Liver (tissue), 10 donors: ENCODE data around the gene CXCL17. TPM values are rescaled to one million over a fixed set of nuclear protein-coding genes. Genes with fewer than 3 reads are reported as not detected.

Experiments used
- DNase-seq: peaks from one replicate; pipeline ENCODE4 v3.0.0-alpha.2; 2017; ENCODE audit warnings: low spot score
- H3K27ac ChIP-seq, 2 donors: one replicate each; pipeline ENCODE4 v1.7.0; 2013; ENCODE audit warnings: inconsistent platforms in 2 of 2, low read length in 2 of 2, control low read depth in 1 of 2, low read depth in 1 of 2, mild to moderate bottlenecking in 1 of 2
- H3K27me3 ChIP-seq, 4 donors: one replicate each; pipeline versions ENCODE4 v1.6.1 to v1.7.0; 2013; ENCODE audit warnings: low read length in 3 of 4, inconsistent platforms in 1 of 4, mild to moderate bottlenecking in 1 of 4, moderate library complexity in 1 of 4; ENCODE audit not compliant: control insufficient read depth in 4 of 4, insufficient read depth in 4 of 4
- H3K36me3 ChIP-seq, 4 donors: one replicate each; pipeline versions ENCODE4 v1.6.1 to v1.7.0; 2013; ENCODE audit warnings: low read length in 3 of 4, mild to moderate bottlenecking in 3 of 4, low read depth in 1 of 4, moderate library complexity in 1 of 4; ENCODE audit not compliant: control insufficient read depth in 4 of 4, insufficient read depth in 3 of 4
- H3K4me1 ChIP-seq, 4 donors: one replicate each; pipeline versions ENCODE4 v1.6.1 to v1.7.0; 2013; ENCODE audit warnings: low read length in 3 of 4, mild to moderate bottlenecking in 3 of 4, moderate library complexity in 1 of 4; ENCODE audit not compliant: control insufficient read depth in 4 of 4, insufficient read depth in 4 of 4
- H3K4me3 ChIP-seq, 3 donors: one replicate each; pipeline versions ENCODE4 v1.6.1 to v1.7.0; 2013; ENCODE audit warnings: low read length in 3 of 3, control low read depth in 1 of 3, low read depth in 1 of 3, mild to moderate bottlenecking in 1 of 3
- H3K9ac ChIP-seq, 2 donors: one replicate each; pipeline ENCODE4 v1.7.0; 2013; ENCODE audit warnings: low read length in 2 of 2, mild to moderate bottlenecking in 2 of 2, moderate library complexity in 2 of 2, control low read depth in 1 of 2, low read depth in 1 of 2
- H3K9me3 ChIP-seq, 4 donors: one replicate each; pipeline versions ENCODE4 v1.6.1 to v1.7.0; 2013; ENCODE audit warnings: low read length in 3 of 4; ENCODE audit not compliant: control insufficient read depth in 4 of 4
- EGR1 ChIP-seq, 2 donors: IDR thresholded peaks; 2 replicates each; pipeline ENCODE4 v1.6.1; 2016 to 2018; ENCODE audit warnings: antibody characterized with exemption in 2 of 2, low read depth in 2 of 2
- FOXA2 ChIP-seq: IDR thresholded peaks from 2 replicates; pipeline ENCODE4 v1.6.1; 2016; ENCODE audit warnings: antibody characterized with exemption
- RAD21 ChIP-seq, 2 donors: IDR thresholded peaks; 2 replicates each; pipeline ENCODE4 v1.6.1; 2016; ENCODE audit warnings: antibody characterized with exemption in 2 of 2, mild to moderate bottlenecking in 2 of 2
- RXRA ChIP-seq, 2 donors: IDR thresholded peaks; 2 replicates each; pipeline ENCODE4 v1.6.1; 2017 to 2018; ENCODE audit warnings: antibody characterized with exemption in 2 of 2, mild to moderate bottlenecking in 1 of 2
- SP1 ChIP-seq: IDR thresholded peaks from 2 replicates; pipeline ENCODE4 v1.6.1; 2018; ENCODE audit warnings: antibody characterized with exemption, mild to moderate bottlenecking
- WGBS: extraction: QIAGEN DNeasy Blood & Tissue Kit; methylation state at CpG from one replicate; pipeline ENCODE4 v1.1.7; 2013; 5-methylcytosine and 5-hydroxymethylcytosine counted together
- polyA plus RNA-seq, 2 donors: library from polyadenylated mRNA; stranded (reverse) in 1 of 2; unstranded in 1 of 2; fragments of 200-250 nt in 1 of 2; fragments of >200 nt in 1 of 2; fragmentation: Nextera tagmentation in 1 of 2; extraction: Ambion mirVana in 1 of 2; gene quantifications; one replicate each; pipeline versions ENCODE4 v1.2.1 to v1.2.3, GENCODE V29; 2013 to 2015
- small RNA-seq: library from RNA; depleted of rRNA; stranded (forward); fragments of <200 nt; gene quantifications from one replicate; pipeline ENCODE3, GENCODE V24; 2014
- total RNA-seq, 2 donors: library from RNA; depleted of rRNA; stranded (reverse); fragments of >200 nt; gene quantifications; one replicate each; pipeline ENCODE4 v1.2.3, GENCODE V29; 2014
- TF ChIP-seq, protein P1 (sequence below): fragments of 150-350 bp; IDR thresholded peaks from 2 replicates; pipeline ENCODE4 v1.5.1; 2017; ENCODE audit warnings: improper control_type of control experiment, low read depth, low read length; ENCODE audit not compliant: missing input control
- donor health status: healthy.
- donor health status: healthy.
- donor health status: healthy.
- donor health status: healthy.
- donor health status: healthy.

CXCL17 gene
- total and polyA plus RNA-seq, 4 donors = 0.10 to 0.93 TPM; not detected in 2

DNA sequence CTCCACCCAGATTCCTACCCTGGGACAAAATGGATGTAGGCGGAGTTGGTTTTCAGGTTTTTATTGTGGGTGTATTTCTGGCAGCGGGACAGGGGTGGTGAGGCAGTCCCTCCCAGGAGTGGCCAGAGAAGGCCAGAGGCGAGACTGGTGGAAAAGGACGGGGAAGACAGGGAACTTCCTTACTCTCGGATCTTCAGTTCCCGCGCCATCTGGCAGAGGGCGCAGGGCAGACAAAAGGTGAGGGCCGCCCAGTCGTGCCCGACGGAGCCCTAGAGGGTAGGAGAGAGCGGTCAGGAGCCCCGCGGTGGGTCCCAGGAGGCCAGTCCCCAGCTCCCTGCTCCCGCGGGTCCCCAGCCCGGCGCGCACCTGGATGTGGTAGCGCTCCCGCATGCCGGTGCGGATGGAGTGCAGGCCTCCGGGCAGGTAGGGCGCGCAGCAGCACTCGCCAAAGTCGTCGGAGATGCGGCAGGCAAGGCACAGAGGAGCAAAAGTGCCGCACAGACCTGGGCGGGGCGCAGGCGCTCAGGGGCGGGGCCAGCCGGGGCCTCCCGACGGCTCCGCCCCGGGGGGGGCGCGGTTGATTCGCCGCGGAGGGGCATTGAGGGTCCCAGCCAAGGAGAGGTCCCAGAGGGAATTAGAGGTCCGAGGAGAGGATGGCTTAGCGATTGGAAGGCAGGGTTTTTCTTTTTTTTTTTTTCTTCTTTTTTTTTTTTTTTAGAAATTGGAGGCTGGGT, 55.6 kb downstream of the CXCL17 start:
- Histone ChIP-seq H3K9ac (no peak overlapping the region), H3K9me3 (no peaks in the 10 kb centered on the region), H3K36me3 (no peaks in the 10 kb centered on the region), H3K27ac (no peak overlapping the region), H3K4me1 (peaks cover 0 to 5% (median 4%) of the 10 kb centered on the region in 4 donors), H3K4me3 (peak overlapping the region in 2 of 3 donors; percentile 29 to 33), H3K27me3 (peaks cover 0 to 6% (median 0%) of the 10 kb centered on the region in 4 donors)
- WGBS = 4% methylated on average over 48 of the region's 48 CpGs
- TF ChIP-seq FOXA2 (no peak), SP1 (no peak), EGR1 (IDR thresholded peaks at IDR 0.05; ENCODE audit: low read depth in 2 of 2) (no peak), RAD21 (IDR thresholded peaks at IDR 0.05) (peak; percentile 49 to 68), RXRA (IDR thresholded peaks at IDR 0.05) (peak in 1 of 2 donors; percentile 12)
- TF ChIP-seq, protein P1, sequence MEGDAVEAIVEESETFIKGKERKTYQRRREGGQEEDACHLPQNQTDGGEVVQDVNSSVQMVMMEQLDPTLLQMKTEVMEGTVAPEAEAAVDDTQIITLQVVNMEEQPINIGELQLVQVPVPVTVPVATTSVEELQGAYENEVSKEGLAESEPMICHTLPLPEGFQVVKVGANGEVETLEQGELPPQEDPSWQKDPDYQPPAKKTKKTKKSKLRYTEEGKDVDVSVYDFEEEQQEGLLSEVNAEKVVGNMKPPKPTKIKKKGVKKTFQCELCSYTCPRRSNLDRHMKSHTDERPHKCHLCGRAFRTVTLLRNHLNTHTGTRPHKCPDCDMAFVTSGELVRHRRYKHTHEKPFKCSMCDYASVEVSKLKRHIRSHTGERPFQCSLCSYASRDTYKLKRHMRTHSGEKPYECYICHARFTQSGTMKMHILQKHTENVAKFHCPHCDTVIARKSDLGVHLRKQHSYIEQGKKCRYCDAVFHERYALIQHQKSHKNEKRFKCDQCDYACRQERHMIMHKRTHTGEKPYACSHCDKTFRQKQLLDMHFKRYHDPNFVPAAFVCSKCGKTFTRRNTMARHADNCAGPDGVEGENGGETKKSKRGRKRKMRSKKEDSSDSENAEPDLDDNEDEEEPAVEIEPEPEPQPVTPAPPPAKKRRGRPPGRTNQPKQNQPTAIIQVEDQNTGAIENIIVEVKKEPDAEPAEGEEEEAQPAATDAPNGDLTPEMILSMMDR = peak; percentile 40
- peak; percentile 55 for DNase-seq

DNA sequence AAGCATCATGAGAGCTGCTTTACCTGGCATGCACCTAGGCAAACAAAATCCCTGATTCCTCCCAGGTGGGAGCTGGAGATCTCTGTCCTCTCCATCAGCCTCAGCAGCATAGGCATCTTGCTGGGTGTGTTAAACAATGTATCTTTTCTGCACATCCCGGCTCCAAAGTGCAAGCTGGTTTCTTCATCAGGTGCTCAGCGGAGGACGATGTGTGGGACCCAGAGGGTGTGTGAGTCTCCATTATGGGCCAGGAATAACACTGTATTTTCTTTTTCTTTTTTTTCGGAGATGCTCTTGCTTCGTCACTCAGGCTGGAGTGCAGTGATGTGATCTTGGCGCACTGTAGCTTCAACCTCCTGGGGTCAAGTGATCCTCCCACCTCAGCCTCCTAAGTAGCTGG, 62.6 kb downstream of the CXCL17 start:
- TF ChIP-seq RAD21 (IDR thresholded peaks at IDR 0.05) = no peak
- Histone ChIP-seq H3K36me3 (peaks cover 0 to 5% (median 1%) of the 10 kb centered on the region in 4 donors), H3K9ac (no peak overlapping the region), H3K27me3 (peaks cover 0 to 4% (median 0%) of the 10 kb centered on the region in 4 donors), H3K9me3 (no peaks in the 10 kb centered on the region), H3K4me3 (no peak overlapping the region), H3K27ac (no peak overlapping the region), H3K4me1 (no peaks in the 10 kb centered on the region)
- WGBS = 85% methylated on average over 6 of the region's 6 CpGs
- no peak for DNase-seq

Small RNAs within 50 kb of the gene (small RNA-seq; reads per million reads assigned to genes)
- gene RNU4-60P = not detected

Other genes starting within 250 kb of the CXCL17 start
- 10 to 100 TPM; 18.7 to 47.1 TPM for gene DEDD2, start 225.3 kb downstream of the CXCL17 start, total RNA-seq
- 10 to 100 TPM in 1 of 2 donors, 1 to 10 TPM in 1; 9.6 to 14.0 TPM for gene DEDD2, start 225.3 kb downstream of the CXCL17 start, polyA plus RNA-seq
- 1 to 10 TPM; 4.9 to 8.8 TPM for gene ZNF526, start 222.6 kb downstream of the CXCL17 start, total RNA-seq
- 1 to 10 TPM; 1.7 to 2.6 TPM for gene ZNF526, start 222.6 kb downstream of the CXCL17 start, polyA plus RNA-seq
- 10 to 100 TPM; 12.5 to 13.5 TPM for gene GSK3A, start 200.3 kb downstream of the CXCL17 start, total RNA-seq
- gene GSK3A, start 200.3 kb downstream of the CXCL17 start, polyA plus RNA-seq = 10 to 100 TPM in 1 of 2 donors, 1 to 10 TPM in 1; 5.9 to 23.1 TPM
- 10 to 100 TPM in 1 of 2 donors, 1 to 10 TPM in 1; 8.7 to 17.1 TPM for gene ERF, start 187.8 kb downstream of the CXCL17 start, total RNA-seq
- 10 to 100 TPM; 10.4 to 21.0 TPM for gene ERF, start 187.8 kb downstream of the CXCL17 start, polyA plus RNA-seq
- 10 to 100 TPM; 14.1 to 21.3 TPM for gene CIC, start 173.7 kb downstream of the CXCL17 start, total RNA-seq
- gene CIC, start 173.7 kb downstream of the CXCL17 start, polyA plus RNA-seq = 10 to 100 TPM in 1 of 2 donors, 1 to 10 TPM in 1; 5.6 to 20.4 TPM
- gene PRR19, start 140.8 kb downstream of the CXCL17 start, total RNA-seq = under 1 TPM in 1 of 2 donors, not detected in 1; 0.42 TPM
- under 1 TPM; 0.27 to 0.43 TPM for gene PRR19, start 140.8 kb downstream of the CXCL17 start, polyA plus RNA-seq
- gene PAFAH1B3, start 140.3 kb downstream of the CXCL17 start, total RNA-seq = 10 to 100 TPM in 1 of 2 donors, 1 to 10 TPM in 1; 2.7 to 35.8 TPM
- gene PAFAH1B3, start 140.3 kb downstream of the CXCL17 start, polyA plus RNA-seq = 1 to 10 TPM; 6.4 to 6.7 TPM
- gene TMEM145, start 129.6 kb downstream of the CXCL17 start, total RNA-seq = under 1 TPM in 1 of 2 donors, not detected in 1; 0.08 TPM
- gene TMEM145, start 129.6 kb downstream of the CXCL17 start, polyA plus RNA-seq = under 1 TPM in 1 of 2 donors, not detected in 1; 0.02 TPM
- gene MEGF8, start 117.3 kb downstream of the CXCL17 start, total RNA-seq = 10 to 100 TPM; 12.1 to 13.7 TPM
- 1 to 10 TPM; 1.2 to 6.7 TPM for gene MEGF8, start 117.3 kb downstream of the CXCL17 start, polyA plus RNA-seq
- gene CNFN, start 52.6 kb downstream of the CXCL17 start, total RNA-seq = not detected
- 1 to 10 TPM in 1 of 2 donors, under 1 TPM in 1; 0.57 to 1.2 TPM for gene CNFN, start 52.6 kb downstream of the CXCL17 start, polyA plus RNA-seq
- gene LIPE, start 15.6 kb downstream of the CXCL17 start, total RNA-seq = 1 to 10 TPM; 1.5 to 4.7 TPM
- 1 to 10 TPM in 1 of 2 donors, under 1 TPM in 1; 0.88 to 1.5 TPM for gene LIPE, start 15.6 kb downstream of the CXCL17 start, polyA plus RNA-seq
- gene CEACAM1, start 85.5 kb upstream of the CXCL17 start, total RNA-seq = 10 to 100 TPM in 1 of 2 donors, 1 to 10 TPM in 1; 8.3 to 19.0 TPM
- 10 to 100 TPM; 34.7 to 36.7 TPM for gene CEACAM1, start 85.5 kb upstream of the CXCL17 start, polyA plus RNA-seq
- 1 to 10 TPM in 1 of 2 donors, not detected in 1; 2.1 TPM for gene CEACAM8, start 152.0 kb upstream of the CXCL17 start, total RNA-seq
- gene CEACAM8, start 152.0 kb upstream of the CXCL17 start, polyA plus RNA-seq = under 1 TPM; 0.07 to 0.16 TPM